Measurements from ENCODE around the gene ACP1. TPM values are rescaled to one million over a fixed set of nuclear protein-coding genes. Genes with fewer than 3 reads are reported as not detected.

ACP1 gene
- total RNA-seq, 1 donor from 2014 or later: 114 TPM

DNA sequence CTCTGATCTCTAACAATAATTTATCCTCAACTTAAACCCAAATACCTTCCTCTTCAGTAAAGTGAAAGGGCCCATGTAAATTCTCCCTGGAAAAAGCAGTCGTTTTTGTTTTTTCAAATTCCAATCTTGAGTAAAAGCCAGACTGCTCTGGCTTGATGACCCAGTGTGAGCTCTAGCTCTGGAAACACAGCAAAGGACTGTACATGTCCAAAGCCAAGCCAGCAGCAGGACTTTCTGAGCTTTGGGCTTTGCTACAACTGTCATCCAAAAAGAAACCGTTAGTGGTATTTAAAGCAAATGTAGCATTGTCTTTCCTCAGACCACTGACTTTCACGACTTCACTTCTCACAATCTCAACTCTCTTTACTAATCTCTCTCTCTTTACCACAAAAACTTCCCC lies 26.3 kb upstream of the ACP1 start:
- Histone ChIP-seq H3K27ac (ENCODE audit: low read depth, low read length) (no peak overlapping the region), H3K9ac (ENCODE audit: low read length) (no peak overlapping the region), H4K20me1 (ENCODE audit: insufficient read depth, low read length) (no peaks in the 10 kb centered on the region), H3K79me2 (ENCODE audit: insufficient read depth, low read length) (no peaks in the 10 kb centered on the region), H3K9me3 (ENCODE audit: insufficient read depth, low read depth, low read length) (no peaks in the 10 kb centered on the region), H3K4me1 (ENCODE audit: insufficient read depth, low read length) (no peaks in the 10 kb centered on the region), H3K4me3 (ENCODE audit: insufficient read depth, low read depth, low read length) (no peak overlapping the region), H3K27me3 (ENCODE audit: insufficient read depth, low read length) (no peaks in the 10 kb centered on the region), H3K4me2 (ENCODE audit: low read length) (no peak overlapping the region), H3K36me3 (ENCODE audit: insufficient read depth, low read length) (no peaks in the 10 kb centered on the region), H2AFZ (ENCODE audit: low read depth, low read length) (no peak overlapping the region)
- no peak for FAIRE-seq
- Mint-ChIP-seq H3K4me3 (ENCODE audit: unreplicated experiment) (no peak overlapping the region), H3K36me3 (ENCODE audit: low read depth, unreplicated experiment) (peaks cover 3% of the 10 kb centered on the region), H3K4me1 (ENCODE audit: low read depth, unreplicated experiment) (peaks cover 11% of the 10 kb centered on the region), H3K9me3 (ENCODE audit: unreplicated experiment) (peaks cover 3% of the 10 kb centered on the region), H3K27ac (ENCODE audit: unreplicated experiment) (peak overlapping the region; percentile 60), H3K27me3 (ENCODE audit: low read depth, unreplicated experiment) (no peaks in the 10 kb centered on the region)
- TF ChIP-seq, protein P1, sequence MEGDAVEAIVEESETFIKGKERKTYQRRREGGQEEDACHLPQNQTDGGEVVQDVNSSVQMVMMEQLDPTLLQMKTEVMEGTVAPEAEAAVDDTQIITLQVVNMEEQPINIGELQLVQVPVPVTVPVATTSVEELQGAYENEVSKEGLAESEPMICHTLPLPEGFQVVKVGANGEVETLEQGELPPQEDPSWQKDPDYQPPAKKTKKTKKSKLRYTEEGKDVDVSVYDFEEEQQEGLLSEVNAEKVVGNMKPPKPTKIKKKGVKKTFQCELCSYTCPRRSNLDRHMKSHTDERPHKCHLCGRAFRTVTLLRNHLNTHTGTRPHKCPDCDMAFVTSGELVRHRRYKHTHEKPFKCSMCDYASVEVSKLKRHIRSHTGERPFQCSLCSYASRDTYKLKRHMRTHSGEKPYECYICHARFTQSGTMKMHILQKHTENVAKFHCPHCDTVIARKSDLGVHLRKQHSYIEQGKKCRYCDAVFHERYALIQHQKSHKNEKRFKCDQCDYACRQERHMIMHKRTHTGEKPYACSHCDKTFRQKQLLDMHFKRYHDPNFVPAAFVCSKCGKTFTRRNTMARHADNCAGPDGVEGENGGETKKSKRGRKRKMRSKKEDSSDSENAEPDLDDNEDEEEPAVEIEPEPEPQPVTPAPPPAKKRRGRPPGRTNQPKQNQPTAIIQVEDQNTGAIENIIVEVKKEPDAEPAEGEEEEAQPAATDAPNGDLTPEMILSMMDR (IDR thresholded peaks at IDR 0.05; ENCODE audit: insufficient read depth, low read depth, low read length): no peak
- TF ChIP-seq EZH2 (IDR thresholded peaks at IDR 0.05; ENCODE audit: insufficient read depth, low read length): no peak
- no peak for DNase-seq (ENCODE audit: low read depth)

DNA sequence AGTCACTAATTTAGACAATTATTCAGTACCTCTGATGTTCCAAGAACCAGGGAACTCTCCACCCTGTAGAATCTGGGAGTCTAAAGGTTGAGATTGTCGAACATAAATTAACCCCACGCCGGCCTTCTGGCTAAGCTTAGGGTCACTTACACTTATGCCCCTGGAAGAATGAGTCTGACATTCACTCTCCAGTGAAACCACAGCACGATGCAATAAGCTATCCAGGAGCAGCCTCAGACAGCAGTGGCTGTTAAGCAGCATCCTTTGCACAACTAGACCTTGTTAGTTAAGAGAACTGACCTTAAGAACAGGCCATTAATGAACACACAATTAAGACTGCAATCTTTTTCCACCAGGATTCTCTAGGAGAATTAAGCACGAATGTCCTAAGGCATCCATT lies 25.9 kb upstream of the ACP1 start:
- Histone ChIP-seq H3K36me3 (ENCODE audit: insufficient read depth, low read length) (no peaks in the 10 kb centered on the region), H4K20me1 (ENCODE audit: insufficient read depth, low read length) (no peaks in the 10 kb centered on the region), H3K9me3 (ENCODE audit: insufficient read depth, low read depth, low read length) (no peaks in the 10 kb centered on the region), H3K4me3 (ENCODE audit: insufficient read depth, low read depth, low read length) (no peak overlapping the region), H3K4me2 (ENCODE audit: low read length) (no peak overlapping the region), H3K4me1 (ENCODE audit: insufficient read depth, low read length) (no peaks in the 10 kb centered on the region), H3K9ac (ENCODE audit: low read length) (no peak overlapping the region), H3K79me2 (ENCODE audit: insufficient read depth, low read length) (no peaks in the 10 kb centered on the region), H3K27ac (ENCODE audit: low read depth, low read length) (no peak overlapping the region), H2AFZ (ENCODE audit: low read depth, low read length) (no peak overlapping the region), H3K27me3 (ENCODE audit: insufficient read depth, low read length) (no peaks in the 10 kb centered on the region)
- H3K4me1 Mint-ChIP-seq (ENCODE audit: low read depth, unreplicated experiment): peaks cover 11% of the 10 kb centered on the region
- H3K4me3 Mint-ChIP-seq (ENCODE audit: unreplicated experiment): no peak overlapping the region
- peaks cover 3% of the 10 kb centered on the region for H3K9me3 Mint-ChIP-seq (ENCODE audit: unreplicated experiment)
- H3K27me3 Mint-ChIP-seq (ENCODE audit: low read depth, unreplicated experiment): no peaks in the 10 kb centered on the region
- peak overlapping the region; percentile 60 for H3K27ac Mint-ChIP-seq (ENCODE audit: unreplicated experiment)
- DNase-seq (ENCODE audit: low read depth): no peak
- H3K36me3 Mint-ChIP-seq (ENCODE audit: low read depth, unreplicated experiment): peaks cover 3% of the 10 kb centered on the region
- TF ChIP-seq, protein P1 (IDR thresholded peaks at IDR 0.05; ENCODE audit: insufficient read depth, low read depth, low read length): no peak
- TF ChIP-seq EZH2 (IDR thresholded peaks at IDR 0.05; ENCODE audit: insufficient read depth, low read length): no peak
- no peak for FAIRE-seq

DNA sequence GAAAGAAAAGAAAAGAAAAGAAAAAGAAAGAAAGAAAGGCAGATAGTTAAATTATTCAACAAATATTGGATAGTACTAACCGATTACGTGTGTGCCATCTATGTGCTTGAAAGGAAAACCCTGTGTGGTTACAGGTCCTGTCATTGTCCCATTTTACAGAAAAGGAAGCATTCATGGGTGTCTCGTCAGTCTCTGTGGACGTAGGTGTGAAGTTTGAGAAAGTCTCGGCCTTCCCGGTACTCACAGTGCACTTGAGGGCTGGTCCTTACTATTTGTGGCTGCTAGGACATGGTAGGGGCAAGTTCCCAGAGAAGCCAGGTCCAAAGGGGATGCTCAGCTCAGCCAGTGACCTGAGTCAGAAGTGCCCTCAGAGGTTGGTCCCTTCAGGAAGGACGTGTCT lies 20.2 kb upstream of the ACP1 start:
- no peaks in the 10 kb centered on the region for H3K4me1 Mint-ChIP-seq (ENCODE audit: low read depth, unreplicated experiment)
- H3K27ac Mint-ChIP-seq (ENCODE audit: unreplicated experiment): no peak overlapping the region
- no peak for TF ChIP-seq EZH2 (IDR thresholded peaks at IDR 0.05; ENCODE audit: insufficient read depth, low read length)
- TF ChIP-seq, protein P1 (IDR thresholded peaks at IDR 0.05; ENCODE audit: insufficient read depth, low read depth, low read length): no peak
- Histone ChIP-seq H3K9me3 (ENCODE audit: insufficient read depth, low read depth, low read length) (no peaks in the 10 kb centered on the region), H3K79me2 (ENCODE audit: insufficient read depth, low read length) (no peaks in the 10 kb centered on the region), H3K4me1 (ENCODE audit: insufficient read depth, low read length) (no peaks in the 10 kb centered on the region), H3K9ac (ENCODE audit: low read length) (no peak overlapping the region), H3K4me3 (ENCODE audit: insufficient read depth, low read depth, low read length) (no peak overlapping the region), H3K27ac (ENCODE audit: low read depth, low read length) (no peak overlapping the region), H3K36me3 (ENCODE audit: insufficient read depth, low read length) (peaks cover 4% of the 10 kb centered on the region), H3K4me2 (ENCODE audit: low read length) (no peak overlapping the region), H2AFZ (ENCODE audit: low read depth, low read length) (no peak overlapping the region), H4K20me1 (ENCODE audit: insufficient read depth, low read length) (no peaks in the 10 kb centered on the region), H3K27me3 (ENCODE audit: insufficient read depth, low read length) (no peaks in the 10 kb centered on the region)
- no peak overlapping the region for H3K4me3 Mint-ChIP-seq (ENCODE audit: unreplicated experiment)
- no peak for DNase-seq (ENCODE audit: low read depth)
- no peak for FAIRE-seq
- peaks cover 7% of the 10 kb centered on the region for H3K36me3 Mint-ChIP-seq (ENCODE audit: low read depth, unreplicated experiment)
- no peaks in the 10 kb centered on the region for H3K27me3 Mint-ChIP-seq (ENCODE audit: low read depth, unreplicated experiment)
- H3K9me3 Mint-ChIP-seq (ENCODE audit: unreplicated experiment): peaks cover 3% of the 10 kb centered on the region
